ENCODE measurements around the gene AP4B1. TPM values are rescaled to one million over a fixed set of nuclear protein-coding genes. Genes with fewer than 3 reads are reported as not detected.

AP4B1 gene
- total RNA-seq, 1 donor from 2014 or later = 16.3 TPM

- Histone ChIP-seq H3K27me3 (ENCODE audit: low read depth) (no peaks in the 10 kb centered on the region), H3K4me3 (no peak overlapping the region), H3K9me3 (no peaks in the 10 kb centered on the region), H3K4me1 (peaks cover 56% of the 10 kb centered on the region), H3K36me3 (peaks cover 22% of the 10 kb centered on the region), H3K27ac (no peak overlapping the region)
- TF ChIP-seq CTCF (IDR thresholded peaks at IDR 0.05) = no peak
- intact Hi-C loops (cut with DNase I) = no loop called here
- ATAC-seq (no peak), DNase-seq (no peak)
Observed at GRCh38 chr1:113943028-113943811, 38.6 kb upstream of the AP4B1 start.

GRCh38 chr1:113942527-113942926, 37.9 kb upstream of the AP4B1 start:
- DNase-seq (no peak), ATAC-seq (no peak)
- Histone ChIP-seq H3K4me1 (peaks cover 55% of the 10 kb centered on the region), H3K4me3 (no peak overlapping the region), H3K9me3 (no peaks in the 10 kb centered on the region), H3K36me3 (peaks cover 22% of the 10 kb centered on the region), H3K27me3 (ENCODE audit: low read depth) (no peaks in the 10 kb centered on the region), H3K27ac (no peak overlapping the region)
- no peak for TF ChIP-seq CTCF (IDR thresholded peaks at IDR 0.05)
- intact Hi-C loops (cut with DNase I) = no loop called here

GRCh38 chr1:113941245-113941559, 36.6 kb upstream of the AP4B1 start:
- no peaks in the 10 kb centered on the region for H3K27me3 ChIP-seq (ENCODE audit: low read depth)
- H3K27ac ChIP-seq = no peak overlapping the region
- H3K9me3 ChIP-seq = no peaks in the 10 kb centered on the region
- DNase-seq (no peak), ATAC-seq (no peak)
- no peak overlapping the region for H3K4me3 ChIP-seq
- intact Hi-C loops (cut with DNase I) = no loop called here
- peaks cover 22% of the 10 kb centered on the region for H3K36me3 ChIP-seq
- peaks cover 55% of the 10 kb centered on the region for H3K4me1 ChIP-seq
- TF ChIP-seq CTCF (IDR thresholded peaks at IDR 0.05) = no peak

GRCh38 chr1:113940365-113941244, 36.0 kb upstream of the AP4B1 start:
- intact Hi-C loops (cut with DNase I) = no loop called here
- H3K27me3 ChIP-seq (ENCODE audit: low read depth) = no peaks in the 10 kb centered on the region
- ATAC-seq (peak in 1 of 2 donors; percentile 24), DNase-seq (no peak)
- TF ChIP-seq CTCF (IDR thresholded peaks at IDR 0.05) = no peak
- H3K4me1 ChIP-seq = peaks cover 52% of the 10 kb centered on the region
- H3K27ac ChIP-seq = no peak overlapping the region
- no peak overlapping the region for H3K4me3 ChIP-seq
- H3K36me3 ChIP-seq = peaks cover 22% of the 10 kb centered on the region
- no peaks in the 10 kb centered on the region for H3K9me3 ChIP-seq

GRCh38 chr1:113938192-113938591, 33.6 kb upstream of the AP4B1 start:
- ATAC-seq (no peak), DNase-seq (no peak)
- no peak overlapping the region for H3K4me3 ChIP-seq
- peaks cover 22% of the 10 kb centered on the region for H3K36me3 ChIP-seq
- no peak for TF ChIP-seq CTCF (IDR thresholded peaks at IDR 0.05)
- intact Hi-C loops (cut with DNase I) = no loop called here
- H3K4me1 ChIP-seq = peaks cover 68% of the 10 kb centered on the region
- no peak overlapping the region for H3K27ac ChIP-seq
- no peaks in the 10 kb centered on the region for H3K27me3 ChIP-seq (ENCODE audit: low read depth)
- H3K9me3 ChIP-seq = no peaks in the 10 kb centered on the region

All from lower lobe of right lung (tissue), 2 donors.